Uterus (tissue), 4 donors: ENCODE results near the gene NR6A1. TPM values are rescaled to one million over a fixed set of nuclear protein-coding genes. Genes with fewer than 3 reads are reported as not detected.

Experiments
- DNase-seq, 2 donors: peaks; one replicate each; pipeline ENCODE4 v3.0.0-alpha.2; 2019 to 2020
- H3K27ac ChIP-seq, 2 donors: fragments of 200-600 bp; sonication (generic); 1 replicate in 1 of 2; 2 replicates in 1 of 2; pipeline ENCODE4 v1.5.1; 2016 to 2018
- H3K27me3 ChIP-seq, 2 donors: fragments of 200-600 bp; sonication (generic); one replicate each; pipeline ENCODE4 v1.5.1; 2018 to 2019; ENCODE audit warnings: control low read depth in 1 of 2
- H3K36me3 ChIP-seq, 2 donors: fragments of 200-600 bp; sonication (generic); one replicate each; pipeline ENCODE4 v1.5.1; 2019; ENCODE audit warnings: control low read depth in 1 of 2
- H3K4me1 ChIP-seq, 2 donors: fragments of 200-600 bp; sonication (generic); one replicate each; pipeline ENCODE4 v1.5.1; 2018 to 2019; ENCODE audit warnings: control low read depth in 1 of 2
- H3K4me3 ChIP-seq, 2 donors: fragments of 200-600 bp; sonication (generic); 1 replicate in 1 of 2; 2 replicates in 1 of 2; pipeline ENCODE4 v1.5.1; 2018 to 2019; ENCODE audit warnings: mild to moderate bottlenecking in 1 of 2
- H3K9me3 ChIP-seq, 2 donors: fragments of 200-600 bp; sonication (generic); one replicate each; pipeline ENCODE4 v1.5.1; 2019; ENCODE audit warnings: control low read depth in 1 of 2
- CTCF ChIP-seq, 4 experiments: fragments of 200-600 bp in 2 of 4; fragments of 450-650 bp in 2 of 4; sonication (generic) in 2 of 4; IDR thresholded peaks; one replicate each; pipeline ENCODE4 v1.5.1; 2016 to 2019; ENCODE audit warnings: antibody characterized with exemption in 4 of 4, mild to moderate bottlenecking in 2 of 4, moderate library complexity in 1 of 4
- POLR2A ChIP-seq, 2 donors: fragments of 450-650 bp; IDR thresholded peaks; one replicate each; pipeline ENCODE4 v1.6.1; 2016; ENCODE audit warnings: antibody characterized with exemption in 2 of 2, mild to moderate bottlenecking in 1 of 2, moderate library complexity in 1 of 2
- intact Hi-C: fragments of 100-400 bp; cut with DNase I; formaldehyde crosslinking; loops from one replicate; pipeline ENCODE4 v1.15.1; 2023; ENCODE audit warnings: low total_unique reads
- total RNA-seq, 4 donors: library from RNA; depleted of rRNA in 3 of 4; stranded (reverse); fragments of >200 nt in 3 of 4; gene quantifications; one replicate each; pipeline versions ENCODE4 v1.1.0 to v1.2.4, GENCODE V29; 2014 to 2023
- donor health status: DM: yes; HTN: yes; CAD: no.

Gene NR6A1
- total RNA-seq, 4 donors from 2014 or later = under 0.01 to 2.6 (median 1.3) TPM; not detected in 1

GRCh38 chr9:124685217-124685616 is 85.9 kb downstream of the NR6A1 start:
- intact Hi-C loops = no loop called here

GRCh38 chr9:124684169-124684568 is 86.9 kb downstream of the NR6A1 start:
- Histone ChIP-seq H3K4me3 (no peak overlapping the region), H3K36me3 (no peaks in the 10 kb centered on the region), H3K9me3 (no peaks in the 10 kb centered on the region), H3K27me3 (no peaks in the 10 kb centered on the region), H3K27ac (no peak overlapping the region), H3K4me1 (no peaks in the 10 kb centered on the region)
- TF ChIP-seq CTCF (IDR thresholded peaks at IDR 0.05) (no peak), POLR2A (IDR thresholded peaks at IDR 0.05) (no peak)
- intact Hi-C loops = no loop called here
- DNase-seq = no peak

More at GRCh38 chr9:124685217-124685616, 85.9 kb downstream of the NR6A1 start:
- no peaks in the 10 kb centered on the region for H3K27me3 ChIP-seq
- no peaks in the 10 kb centered on the region for H3K36me3 ChIP-seq
- no peak for DNase-seq
- H3K9me3 ChIP-seq = no peaks in the 10 kb centered on the region
- H3K4me3 ChIP-seq = no peak overlapping the region
- TF ChIP-seq CTCF (IDR thresholded peaks at IDR 0.05) = no peak
- TF ChIP-seq POLR2A (IDR thresholded peaks at IDR 0.05) = no peak
- no peak overlapping the region for H3K27ac ChIP-seq
- no peaks in the 10 kb centered on the region for H3K4me1 ChIP-seq

DNA sequence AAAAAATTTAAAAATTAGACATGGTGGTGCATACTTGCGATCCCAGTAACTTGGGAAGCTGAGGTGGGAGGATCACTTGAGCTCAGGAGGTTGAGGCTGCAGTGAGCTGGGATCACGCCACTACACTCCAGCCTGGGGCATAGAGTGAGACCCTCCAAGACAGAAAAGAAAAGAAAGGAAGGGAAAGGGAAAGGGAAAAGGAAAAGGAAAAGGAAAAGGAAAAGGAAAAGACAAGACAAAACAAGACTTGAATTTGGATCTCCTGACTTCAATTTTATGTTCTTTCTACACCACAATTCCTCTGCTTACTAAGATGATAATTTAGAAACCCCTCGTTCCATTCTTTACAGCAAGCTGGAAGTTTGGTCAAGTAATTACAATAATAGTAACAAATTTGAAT is 88.1 kb downstream of the NR6A1 start:
- no peaks in the 10 kb centered on the region for H3K9me3 ChIP-seq
- TF ChIP-seq CTCF (IDR thresholded peaks at IDR 0.05) = no peak
- TF ChIP-seq POLR2A (IDR thresholded peaks at IDR 0.05) = no peak
- no peaks in the 10 kb centered on the region for H3K27me3 ChIP-seq
- no peak overlapping the region for H3K4me3 ChIP-seq
- no peaks in the 10 kb centered on the region for H3K36me3 ChIP-seq
- no peak for DNase-seq
- no peaks in the 10 kb centered on the region for H3K4me1 ChIP-seq
- no peak overlapping the region for H3K27ac ChIP-seq
- intact Hi-C loops = no loop called here

GRCh38 chr9:124680714-124681390 is 90.3 kb downstream of the NR6A1 start:
- no peaks in the 10 kb centered on the region for H3K27me3 ChIP-seq
- no peak for TF ChIP-seq CTCF (IDR thresholded peaks at IDR 0.05)
- no peak for TF ChIP-seq POLR2A (IDR thresholded peaks at IDR 0.05)
- no peaks in the 10 kb centered on the region for H3K36me3 ChIP-seq
- no peak overlapping the region for H3K4me3 ChIP-seq
- intact Hi-C loops = no loop called here
- no peaks in the 10 kb centered on the region for H3K9me3 ChIP-seq
- no peaks in the 10 kb centered on the region for H3K4me1 ChIP-seq
- no peak for DNase-seq
- no peak overlapping the region for H3K27ac ChIP-seq

- Histone ChIP-seq H3K36me3 (no peaks in the 10 kb centered on the region), H3K9me3 (no peaks in the 10 kb centered on the region), H3K27me3 (no peaks in the 10 kb centered on the region), H3K27ac (no peak overlapping the region), H3K4me1 (no peaks in the 10 kb centered on the region), H3K4me3 (no peak overlapping the region)
- TF ChIP-seq POLR2A (IDR thresholded peaks at IDR 0.05) (no peak), CTCF (IDR thresholded peaks at IDR 0.05) (no peak)
- DNase-seq = no peak
- intact Hi-C loops = no loop called here
Observed at GRCh38 chr9:124680049-124680448, 91.1 kb downstream of the NR6A1 start.
